GM19463 (cell line): ENCODE measurements around the gene APPL2.
"Not testable (repeated sequence)": the region's sequence is repeated elsewhere in the genome, so short reads cannot be mapped to it uniquely, and the experiment has no call there.

Experiments
- ATAC-seq: cut with Tn5 transposase; IDR thresholded peaks from one replicate; pipeline ENCODE4 v1.9.1; 2021; ENCODE audit warnings: mild to moderate bottlenecking, moderate library complexity; ENCODE audit not compliant: unreplicated experiment

APPL2 gene

GRCh38 chr12:105200385-105200784 is 35.6 kb downstream of the APPL2 start:
- ATAC-seq, result no peak

GRCh38 chr12:105198961-105199360 is 37.0 kb downstream of the APPL2 start:
- ATAC-seq, result no peak

GRCh38 chr12:105196090-105196489 is 39.9 kb downstream of the APPL2 start:
- ATAC-seq, result no peak

GRCh38 chr12:105194947-105195346 is 41.0 kb downstream of the APPL2 start:
- ATAC-seq, result no peak

GRCh38 chr12:105192624-105193225 is 43.2 kb downstream of the APPL2 start:
- ATAC-seq, result no peak

GRCh38 chr12:105190530-105190929 is 45.4 kb downstream of the APPL2 start:
- ATAC-seq, result no peak

GRCh38 chr12:105189293-105189692 is 46.7 kb downstream of the APPL2 start:
- ATAC-seq, result no peak

- ATAC-seq, result not testable (repeated sequence)
These were observed 52.0 kb downstream of the APPL2 start for GRCh38 chr12:105183976-105184375.

- ATAC-seq, result not testable (repeated sequence)
These were observed 52.6 kb downstream of the APPL2 start for GRCh38 chr12:105183406-105183805.

- not testable (repeated sequence) for ATAC-seq
These were observed 56.9 kb downstream of the APPL2 start for GRCh38 chr12:105179114-105179513.

GRCh38 chr12:105177208-105177607 is 58.8 kb downstream of the APPL2 start:
- ATAC-seq, result no peak

GRCh38 chr12:105175397-105175990 is 60.5 kb downstream of the APPL2 start:
- ATAC-seq, result no peak

GRCh38 chr12:105171691-105172436 is 64.1 kb downstream of the APPL2 start:
- ATAC-seq, result no peak

- no peak for ATAC-seq
These were observed 65.8 kb downstream of the APPL2 start for GRCh38 chr12:105170139-105170538.

- ATAC-seq, result no peak
These were observed 68.0 kb downstream of the APPL2 start for GRCh38 chr12:105168006-105168405.

- ATAC-seq, result no peak
These were observed 68.6 kb downstream of the APPL2 start for GRCh38 chr12:105167346-105167745.

GRCh38 chr12:105166736-105167135 is 69.2 kb downstream of the APPL2 start:
- ATAC-seq, result no peak

- no peak for ATAC-seq
These were observed 71.9 kb downstream of the APPL2 start for GRCh38 chr12:105164068-105164467.

- no peak for ATAC-seq
These were observed 73.8 kb downstream of the APPL2 start for GRCh38 chr12:105162174-105162573.

GRCh38 chr12:105158876-105159275 is 77.1 kb downstream of the APPL2 start:
- ATAC-seq, result no peak

GRCh38 chr12:105157606-105158005 is 78.4 kb downstream of the APPL2 start:
- no peak for ATAC-seq

GRCh38 chr12:105156260-105156659 is 79.7 kb downstream of the APPL2 start:
- no peak for ATAC-seq
